GM04504 (cell line): ENCODE results near the gene DDO.
"Not testable (repeated sequence)": the region's sequence is repeated elsewhere in the genome, so short reads cannot be mapped to it uniquely, and the experiment has no call there.

ENCODE experiments used
- DNase-seq: peaks from one replicate; pipeline ENCODE4 v3.0.0-alpha.2; 2012; ENCODE audit warnings: low read depth

Gene DDO

DNA sequence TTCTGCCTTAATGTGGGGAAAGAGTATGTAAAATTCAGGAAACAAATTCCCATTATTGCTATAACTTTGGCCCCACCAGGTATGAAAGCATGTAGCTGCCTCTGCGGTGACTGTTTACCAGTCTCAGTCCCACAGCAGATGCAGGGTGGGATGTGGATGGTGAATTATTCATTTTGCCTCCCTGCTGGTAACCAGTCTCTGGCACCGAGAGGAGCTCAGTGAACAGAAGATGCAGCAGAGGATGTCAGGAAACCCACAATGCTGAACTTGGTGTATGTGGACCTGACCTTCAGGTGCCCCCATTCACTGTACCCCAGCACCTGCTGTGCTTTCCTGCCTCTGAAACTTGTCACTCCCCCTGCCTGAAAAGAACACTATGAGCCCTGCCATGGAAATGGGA, 48.4 kb downstream of the DDO start:
- DNase-seq, result no peak

DNA sequence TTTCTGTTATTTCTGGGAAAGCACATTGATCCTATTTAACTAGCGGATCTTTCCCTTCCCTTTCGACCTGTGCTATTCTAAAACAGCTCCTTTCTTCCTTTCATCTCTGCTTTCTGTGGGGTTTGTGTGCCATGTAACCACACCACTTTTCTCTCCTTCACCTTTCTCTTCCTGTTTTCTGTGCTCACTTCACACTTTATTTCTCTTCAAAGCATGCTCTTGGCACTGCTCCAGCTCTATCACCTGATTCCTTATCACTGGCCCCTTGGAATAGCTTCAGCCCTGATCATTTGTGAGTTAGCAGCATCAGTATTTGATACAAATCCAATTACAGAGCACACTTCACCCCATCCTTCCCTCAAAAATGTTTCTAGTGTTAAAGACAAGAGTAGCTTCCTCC, 49.1 kb downstream of the DDO start:
- DNase-seq, result no peak

DNA sequence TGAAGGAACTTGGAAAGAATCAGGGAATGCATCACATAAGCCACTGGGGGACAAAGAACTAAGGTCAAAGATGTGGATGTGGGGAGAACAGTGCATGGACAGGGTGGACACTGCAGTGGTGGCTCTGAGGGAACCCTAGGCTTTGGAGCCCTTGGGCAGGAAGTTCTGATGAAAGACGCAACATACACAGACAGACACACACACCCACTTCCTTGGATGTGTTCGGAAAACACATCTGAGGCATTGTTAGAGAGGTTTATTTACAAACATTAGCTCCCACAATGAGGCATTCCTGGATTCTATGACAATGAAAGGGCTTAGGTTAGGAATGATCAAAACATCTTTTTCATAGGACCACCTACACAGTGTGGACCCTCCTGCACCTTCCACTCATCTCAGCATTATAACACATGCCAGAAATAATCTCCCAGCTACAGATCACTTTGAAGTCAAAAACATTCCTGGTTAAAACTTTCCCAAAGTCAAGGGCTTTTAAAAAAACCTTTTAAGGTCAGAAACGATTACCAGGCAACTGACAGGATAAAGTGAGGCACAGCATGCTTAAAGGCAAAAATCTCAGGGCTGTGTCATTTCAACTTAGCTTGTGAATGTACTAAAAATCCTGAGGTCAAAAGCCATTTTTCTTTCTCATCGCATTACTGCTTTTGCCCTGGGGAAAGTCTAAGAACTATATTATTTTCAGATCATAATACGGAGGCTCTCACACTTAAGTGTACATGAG, 50.8 kb downstream of the DDO start:
- DNase-seq, result no peak

DNA sequence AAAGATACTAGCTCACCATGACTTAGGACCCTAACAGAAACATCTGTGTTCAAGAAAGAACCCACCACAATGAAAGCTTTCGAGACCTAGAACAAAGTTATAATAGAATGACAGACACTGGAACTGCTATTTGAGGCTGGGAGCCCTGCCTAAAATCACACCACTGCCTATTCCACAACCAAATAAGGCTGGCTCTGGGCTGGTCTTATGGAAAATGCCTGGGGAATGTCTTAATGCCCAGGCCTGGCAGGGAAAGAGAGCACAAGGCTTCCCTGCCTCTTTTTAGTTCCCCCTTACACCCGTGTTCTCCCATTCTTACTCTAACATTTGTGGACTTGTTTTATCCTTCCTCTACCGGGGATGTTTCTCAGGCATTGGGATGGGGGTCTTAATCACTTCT, 51.6 kb downstream of the DDO start:
- no peak for DNase-seq

DNA sequence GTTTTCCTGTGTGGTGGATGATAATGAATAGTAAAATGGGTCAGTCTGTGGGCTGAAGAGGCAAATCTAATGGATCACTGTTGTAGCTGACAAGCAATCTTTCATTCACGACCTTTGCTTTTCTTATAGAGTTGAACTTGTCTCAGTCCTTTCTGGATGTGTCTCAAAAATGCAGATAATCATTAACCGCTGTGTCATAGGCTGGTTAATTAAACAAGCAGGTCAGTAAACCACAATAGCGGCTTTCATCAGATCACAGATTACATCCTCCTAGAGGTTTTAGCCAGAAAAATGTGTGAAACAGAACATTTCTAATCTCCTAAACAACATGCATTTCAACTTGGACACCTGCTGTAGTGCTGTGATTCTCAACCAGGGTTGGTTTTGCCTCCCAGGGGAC, 54.7 kb downstream of the DDO start:
- DNase-seq, result no peak

DNA sequence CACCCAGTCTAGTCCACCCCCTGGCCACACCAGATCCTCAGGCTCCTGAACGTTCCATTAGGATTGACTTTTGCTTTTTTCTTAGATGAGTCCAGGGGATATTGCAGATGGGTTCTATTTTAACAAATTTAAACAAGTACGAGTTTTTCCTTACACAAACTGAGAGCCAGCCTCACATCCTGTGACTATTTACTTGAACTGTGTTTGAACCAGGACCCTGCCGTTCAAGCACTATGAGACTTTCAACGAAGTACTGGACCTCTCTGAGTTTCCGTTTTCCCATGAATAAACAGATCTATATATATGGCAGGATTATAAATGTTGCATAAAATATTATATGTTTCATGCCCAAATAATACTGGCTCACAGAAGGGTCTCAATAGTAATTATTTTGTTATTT, 55.8 kb downstream of the DDO start:
- DNase-seq, result no peak

DNA sequence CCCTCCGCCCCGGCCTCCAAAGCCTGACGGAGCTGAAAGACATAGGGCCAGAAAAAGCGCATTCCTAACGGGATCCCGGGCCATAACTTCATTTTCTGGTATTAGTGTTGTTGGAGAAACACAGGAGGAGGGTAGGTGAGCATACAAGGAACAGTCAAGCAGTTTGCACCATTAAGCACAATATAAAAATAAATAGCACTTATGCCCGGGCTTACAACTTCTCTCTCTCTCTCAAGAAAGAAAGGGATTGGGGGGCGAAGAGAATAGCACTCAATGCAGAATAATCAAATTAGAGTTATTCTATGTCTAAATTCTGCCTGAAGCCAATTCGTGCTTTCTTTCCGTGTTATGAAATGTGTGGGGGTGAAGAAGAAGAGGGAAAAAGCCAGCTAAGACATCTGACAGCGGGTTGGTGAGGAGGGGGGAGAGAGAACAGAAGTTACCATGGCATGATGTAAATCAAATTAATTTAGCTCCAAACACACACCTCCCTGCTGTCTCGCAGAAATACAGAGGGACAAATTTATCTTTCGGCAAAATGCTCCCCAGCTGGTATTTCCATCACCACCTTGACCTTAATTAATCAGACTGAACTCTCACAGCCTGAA, 56.7 kb downstream of the DDO start:
- no peak for DNase-seq

DNA sequence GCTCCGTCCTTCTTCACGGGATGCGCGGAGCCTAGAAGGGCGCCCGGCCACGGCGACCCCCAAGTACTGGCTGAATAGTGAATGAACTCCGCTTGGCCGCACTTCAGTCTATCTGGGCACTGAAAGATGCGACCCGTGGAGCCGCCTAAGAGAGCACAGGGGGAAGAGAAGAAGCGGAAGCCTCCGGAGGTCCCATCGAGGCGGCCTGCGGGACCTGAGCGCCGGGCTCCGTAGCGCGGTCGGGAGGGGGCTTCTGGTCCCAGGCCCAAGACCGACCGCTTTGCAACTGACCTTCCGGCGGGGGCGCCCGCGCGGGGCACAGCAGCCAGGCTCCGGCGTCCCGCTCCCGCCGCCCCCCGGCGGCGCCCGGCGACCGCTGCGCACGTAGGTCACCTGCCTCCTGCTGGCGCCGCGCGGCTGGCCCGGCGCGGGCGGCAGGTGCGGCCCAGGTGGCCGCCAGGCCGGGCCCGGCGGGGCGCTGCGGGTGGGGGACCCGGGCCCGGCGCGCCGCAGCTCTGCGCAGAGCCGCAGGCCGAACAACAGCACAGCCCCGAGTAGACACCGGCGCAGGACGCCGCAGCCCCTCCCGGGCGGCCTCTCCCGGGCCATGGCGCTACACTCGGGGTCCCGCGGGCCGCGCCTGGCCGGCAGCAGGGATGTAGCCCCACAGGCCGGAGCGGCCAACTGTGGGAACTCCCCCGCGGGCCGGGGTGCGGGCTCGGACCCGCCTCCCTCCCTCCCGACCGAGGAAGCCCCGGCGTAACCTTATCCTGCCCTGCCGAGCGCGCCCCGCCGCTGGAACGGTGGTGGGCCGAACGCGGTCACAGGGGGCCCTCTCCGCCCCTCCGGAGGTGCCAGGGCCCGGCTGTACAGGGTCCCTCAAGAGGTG, 57.5 kb downstream of the DDO start, which contains the start of gene METTL24:
Gene METTL24 (minus strand): TSS at position 686 of the 889 bp plus-strand sequence. CDS start 77 bp downstream, at position 609.
- no peak for DNase-seq

DNA sequence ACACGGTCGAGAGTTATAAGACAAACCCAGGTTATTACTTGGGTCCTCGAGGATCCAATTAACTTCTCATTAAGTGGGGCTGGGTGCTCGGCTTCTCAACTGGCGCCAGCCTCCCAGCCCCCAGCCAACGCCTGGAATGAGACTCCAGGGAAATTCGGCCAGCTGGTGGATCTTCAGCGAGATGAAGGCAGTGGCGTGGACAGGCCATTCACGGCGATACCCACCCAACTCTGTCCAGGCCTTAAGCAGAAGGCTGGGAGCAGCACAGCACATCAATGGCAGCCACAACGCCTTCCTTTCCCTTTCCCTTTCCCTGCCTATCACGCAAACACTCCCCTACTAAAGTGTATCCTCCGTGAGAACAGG, 58.1 kb downstream of the DDO start:
- no peak for DNase-seq

DNA sequence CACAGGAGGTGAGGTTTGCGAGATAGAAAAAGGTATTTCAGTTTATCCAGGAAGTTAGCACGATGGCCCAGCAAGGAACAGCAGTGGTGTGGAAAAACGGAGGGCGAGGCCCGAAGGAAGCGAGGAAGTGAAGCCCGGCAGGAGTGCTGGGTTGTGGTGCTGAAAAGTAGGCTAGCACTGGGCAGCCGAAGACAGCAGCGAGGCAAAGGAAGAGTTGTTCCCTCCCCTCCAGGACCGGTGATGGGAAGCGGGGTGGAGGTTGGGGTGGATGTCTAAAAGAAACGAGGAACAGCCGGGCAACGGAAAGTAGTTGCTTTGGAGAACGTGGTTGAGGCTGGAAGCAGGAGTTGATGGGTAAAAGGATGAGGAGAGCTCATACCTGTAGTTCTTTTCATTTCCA, 58.6 kb downstream of the DDO start:
- no peak for DNase-seq

DNA sequence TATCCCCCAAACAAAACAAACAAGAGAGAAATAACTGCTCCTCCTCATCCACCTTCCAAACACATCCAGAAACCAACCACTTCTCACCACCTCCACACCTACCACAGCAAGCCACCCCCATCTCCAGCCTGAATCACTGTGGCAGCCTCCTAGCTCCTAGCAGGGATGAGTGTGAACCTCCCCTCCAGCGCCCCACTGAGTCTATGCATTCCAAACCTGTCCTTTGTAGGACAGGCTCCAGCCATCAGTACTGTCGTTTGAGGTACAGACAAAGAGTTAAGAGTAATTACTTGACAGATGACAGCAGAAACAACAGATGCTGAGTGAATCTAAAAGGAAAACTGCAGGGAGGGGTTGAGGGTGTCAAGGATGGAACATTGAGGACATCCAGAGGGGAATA, 59.6 kb downstream of the DDO start:
- DNase-seq, result no peak

DNA sequence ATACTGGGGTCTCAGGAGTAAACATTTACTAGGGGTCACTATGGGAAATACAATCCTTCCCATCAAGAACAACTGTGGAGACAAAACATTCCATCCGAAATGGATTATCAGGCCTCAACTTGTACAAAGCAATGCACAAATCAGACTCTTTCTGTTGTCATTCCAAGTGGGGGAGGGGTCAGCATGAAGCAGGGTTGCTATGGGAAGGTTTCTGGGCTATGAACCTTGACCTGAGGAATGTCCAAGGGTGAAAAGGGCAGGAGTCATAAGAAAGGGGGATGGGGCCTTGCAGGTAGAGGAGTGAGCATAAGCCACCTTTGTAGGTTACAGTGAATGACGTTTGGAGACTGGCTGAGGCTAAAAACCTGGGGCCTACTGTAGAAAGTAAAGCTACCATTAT, 60.4 kb downstream of the DDO start:
- no peak for DNase-seq

DNA sequence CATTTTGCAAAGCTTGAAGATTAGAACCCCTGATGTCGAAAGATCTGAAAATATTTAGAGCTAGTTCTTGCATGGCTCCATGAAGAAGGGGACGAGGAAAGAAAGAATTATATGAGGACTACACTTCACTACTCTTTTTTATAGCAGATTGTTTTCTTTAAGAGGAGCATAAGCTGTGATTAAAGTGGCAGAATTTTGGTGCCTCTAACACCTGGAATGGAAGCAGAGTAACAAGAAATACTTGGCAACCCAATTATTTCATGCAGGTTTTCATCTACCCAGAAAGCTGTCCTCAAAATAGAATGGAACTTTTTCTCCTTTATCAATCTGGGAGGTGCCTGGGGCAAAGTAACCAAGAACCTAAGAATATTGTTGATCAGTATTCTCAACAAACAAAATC, 61.2 kb downstream of the DDO start:
- no peak for DNase-seq

DNA sequence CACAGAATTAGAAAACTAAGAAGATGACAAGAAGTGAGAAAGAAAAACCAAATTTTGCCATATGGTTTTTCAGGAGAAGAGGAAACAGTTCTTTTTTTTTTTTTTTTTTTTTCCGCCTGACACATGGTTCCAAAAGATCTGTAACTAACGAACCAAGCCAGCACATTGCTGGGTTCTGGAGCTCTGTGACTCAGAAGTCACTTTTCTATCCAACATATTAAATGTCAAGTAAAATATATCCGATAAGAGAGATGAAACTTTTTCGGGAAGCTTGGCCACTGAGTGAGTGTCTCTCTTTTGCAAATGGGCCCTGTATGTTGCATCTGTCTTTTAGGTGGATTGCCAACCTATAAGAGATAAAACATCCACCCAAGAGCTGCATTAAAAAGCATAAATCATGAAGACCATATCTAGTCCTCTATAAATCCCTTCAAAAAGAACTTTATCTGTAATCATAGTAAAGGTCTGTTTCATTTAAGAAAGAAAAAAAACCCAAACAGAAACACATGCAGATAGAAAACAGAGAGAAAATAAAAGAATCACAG, 61.8 kb downstream of the DDO start:
- no peak for DNase-seq

DNA sequence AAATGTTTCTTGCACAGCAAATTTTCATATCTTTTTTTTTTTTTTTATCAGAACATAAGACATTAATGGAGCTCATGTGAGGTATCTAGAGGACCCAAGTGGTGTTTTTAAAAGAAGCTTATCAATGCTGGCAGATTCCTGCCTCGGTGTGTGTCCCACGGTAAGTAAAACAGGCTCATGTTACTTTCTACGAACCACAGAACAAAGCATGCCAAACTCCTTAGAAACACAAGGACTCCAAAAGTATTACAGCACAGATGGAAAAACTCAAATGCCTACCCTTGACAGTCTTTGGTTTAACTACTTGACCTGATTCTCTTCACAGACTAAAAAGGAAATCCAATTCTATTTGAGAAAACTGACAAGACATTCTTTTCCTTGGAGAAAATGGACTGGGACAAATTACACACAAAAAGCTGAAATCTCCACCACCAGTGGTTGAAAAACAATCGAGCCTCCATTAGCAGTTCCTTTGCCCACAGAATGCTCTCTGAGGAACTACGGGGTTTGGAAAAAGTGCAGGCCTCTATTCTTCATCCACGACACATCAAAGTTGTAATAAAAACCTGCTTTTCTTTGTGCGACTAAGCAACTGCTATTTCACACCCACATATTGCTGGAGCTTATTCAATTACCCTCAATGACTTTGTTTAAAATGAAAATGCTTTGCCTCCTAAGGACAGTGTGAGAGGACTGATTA, 62.7 kb downstream of the DDO start:
- no peak for DNase-seq

DNA sequence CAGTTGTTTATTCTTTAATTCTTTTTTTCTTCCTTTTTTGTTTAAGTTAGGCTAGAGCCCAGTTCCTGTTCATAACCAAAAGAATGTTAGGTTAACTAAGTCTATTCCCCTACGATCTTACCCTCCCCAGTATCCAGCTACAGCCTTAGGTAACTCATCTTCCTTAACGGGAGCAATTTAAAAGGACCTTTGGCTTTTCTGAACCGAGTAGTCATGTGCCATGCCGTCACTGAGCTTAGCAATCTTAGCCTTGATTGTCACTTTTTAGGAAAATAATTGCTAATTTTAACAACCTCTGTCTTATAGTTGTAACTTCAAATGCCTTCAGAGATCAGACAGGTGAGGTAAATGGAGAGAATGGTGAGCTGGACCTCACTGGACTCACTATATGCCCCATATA, 63.4 kb downstream of the DDO start:
- no peak for DNase-seq

DNA sequence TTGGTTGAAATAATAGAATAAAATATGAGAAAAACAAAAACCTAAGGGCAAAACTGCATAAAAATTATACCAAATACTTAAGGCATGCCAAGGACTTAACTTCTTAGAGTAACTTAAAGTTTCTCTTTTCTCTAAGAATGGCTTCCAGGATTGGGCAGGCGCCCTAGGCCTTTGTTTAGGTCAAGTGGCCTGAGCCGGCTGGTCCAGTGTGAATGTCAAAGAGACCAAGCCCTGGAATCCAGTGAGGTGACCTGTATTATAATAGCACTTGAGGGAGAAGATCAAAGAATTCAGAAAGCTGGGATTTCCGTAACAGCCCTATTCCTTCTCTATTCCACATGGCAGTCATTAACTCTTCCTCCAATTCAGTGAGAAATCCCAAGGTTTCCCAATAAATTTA, 63.8 kb downstream of the DDO start:
- DNase-seq, result no peak

DNA sequence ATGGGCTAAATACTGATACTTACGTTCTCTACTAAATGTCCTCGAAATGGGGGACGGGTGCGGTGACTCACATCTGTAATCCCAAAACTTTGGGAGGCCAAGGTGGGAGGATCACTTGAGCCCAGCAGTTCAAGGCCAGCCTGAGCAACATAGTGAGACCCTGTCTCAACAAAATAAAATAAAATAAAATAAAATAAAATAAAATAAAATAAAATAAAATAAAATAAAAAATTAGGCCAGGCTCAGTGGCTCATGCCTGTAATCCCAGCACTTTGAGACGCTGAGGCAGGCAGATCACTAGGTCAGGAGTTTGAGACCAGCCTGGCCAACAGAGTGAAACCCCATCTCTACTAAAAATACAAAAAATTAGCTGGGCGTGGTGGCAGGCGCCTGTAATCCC, 64.8 kb downstream of the DDO start:
- not testable (repeated sequence) for DNase-seq

DNA sequence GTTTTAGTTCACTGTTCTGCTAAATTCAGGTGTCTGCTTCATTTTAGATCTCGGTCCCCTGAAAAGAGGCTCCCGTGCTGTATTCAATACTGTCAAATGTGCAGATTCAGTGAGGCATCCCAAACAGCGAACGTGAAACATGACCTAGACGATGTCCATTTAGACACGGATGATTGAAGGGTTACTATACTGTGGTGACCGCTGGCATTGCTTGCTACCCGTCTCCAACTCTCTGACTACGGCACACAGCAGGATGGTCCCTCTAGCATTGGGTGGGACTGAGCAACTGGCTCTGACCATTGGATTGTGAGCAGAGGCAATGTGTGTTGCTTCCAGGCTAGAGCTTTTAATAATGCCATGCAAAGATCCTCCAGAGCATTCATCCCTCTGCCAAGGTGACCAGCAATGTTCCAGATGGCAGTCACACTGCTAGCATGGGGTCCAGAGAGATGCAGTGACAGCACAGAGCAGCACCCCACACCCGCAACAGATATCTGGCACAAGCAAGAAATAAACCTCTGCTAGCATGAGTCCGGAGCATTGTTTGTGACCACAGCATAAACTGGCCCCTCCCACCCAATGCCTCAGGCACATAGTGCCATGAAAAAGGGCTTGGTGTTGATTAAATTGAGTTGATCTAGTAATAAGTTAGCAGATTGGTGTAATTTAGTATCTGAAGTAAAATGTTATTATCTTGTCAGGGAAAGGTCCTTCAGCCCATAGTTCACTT, 66.2 kb downstream of the DDO start:
- no peak for DNase-seq

DNA sequence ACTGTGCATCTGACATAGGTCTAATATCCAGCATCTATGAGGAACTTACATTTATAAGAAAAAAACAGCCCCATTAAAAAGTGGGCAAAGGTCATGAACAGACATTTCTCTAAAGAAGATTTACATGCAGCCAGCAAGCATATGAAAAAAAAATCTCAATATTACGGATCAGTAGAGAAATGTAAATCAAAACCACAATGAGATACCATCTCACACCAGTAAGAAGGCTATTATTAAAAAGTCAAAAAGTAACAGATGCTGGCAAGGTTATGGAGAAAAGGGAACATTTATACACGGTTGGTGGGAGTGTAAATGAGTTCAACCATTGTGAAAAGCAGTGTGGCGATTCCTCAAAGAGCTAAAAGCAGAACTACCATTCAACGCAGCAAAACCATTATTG, 70.3 kb downstream of the DDO start:
- DNase-seq, result no peak

DNA sequence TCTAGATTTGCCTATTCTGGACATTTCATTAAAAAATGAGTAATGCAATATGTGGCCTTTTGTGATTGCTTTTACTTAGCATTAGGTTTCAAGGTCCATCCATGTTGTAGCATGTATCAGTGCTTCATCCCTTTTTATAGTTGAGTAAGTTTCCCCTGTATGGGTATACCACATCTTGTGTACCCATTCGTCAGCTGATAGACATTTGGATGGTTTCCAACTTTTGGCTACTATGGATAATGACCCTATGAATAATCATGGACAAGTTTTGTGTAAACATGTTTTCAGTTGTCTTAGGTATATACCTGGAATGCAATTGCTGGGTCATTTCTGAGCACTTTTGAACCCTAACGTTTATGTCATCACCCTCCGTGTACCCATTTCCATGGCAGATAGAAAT, 72.6 kb downstream of the DDO start:
- no peak for DNase-seq
